Endothelial cell of umbilical vein (primary cell): ENCODE results near the gene COG4. TPM values are rescaled to one million over a fixed set of nuclear protein-coding genes. Genes with fewer than 3 reads are reported as not detected.

Source experiments
- BruUV-seq: library from RNA; stranded (reverse); fragments of 400-500 nt; replicated peaks from 2 replicates; lab custom pipeline; 2021; lab: Mats Ljungman, UMichigan
- CTCF ChIA-PET: fragments of 300-600, 350-600 bp; sonication (Branson Sonifier 250); formaldehyde crosslinking; loops from one replicate; lab custom pipeline; 2021; ENCODE audit warnings: antibody characterized with exemption, inconsistent platforms; lab: Charles Lee
- POLR2A ChIA-PET: fragments of 300-600, 350-600 bp; sonication (Branson Sonifier 250); formaldehyde crosslinking; loops from one replicate; lab custom pipeline; 2021; ENCODE audit warnings: antibody characterized with exemption, inconsistent platforms; lab: Charles Lee
- DNase-seq: peaks from one replicate; pipeline ENCODE4 v3.0.0-alpha.2; 2011; ENCODE audit warnings: low read depth, low spot score
- FAIRE-seq: peaks from 2 replicates; lab custom pipeline; 2011; peaks lifted over from hg19 to GRCh38; lab: Jason Lieb, UNC
- H2AFZ ChIP-seq: 2 replicates; pipeline ENCODE4 v1.6.0; 2012; ENCODE audit warnings: low read depth, low read length, control low read depth, inconsistent platforms
- H3K27ac ChIP-seq: 2 replicates; pipeline ENCODE4 v1.5.1; 2011; ENCODE audit warnings: low read depth, mild to moderate bottlenecking, control low read depth, low read length, moderate library complexity; ENCODE audit not compliant: insufficient read depth
- H3K27me3 ChIP-seq, 2 experiments: 2 replicates each; pipeline versions ENCODE4 v1.6.0 to v1.6.1; 2011; ENCODE audit warnings: low read length in 2 of 2, mixed read lengths in 1 of 2; ENCODE audit not compliant: control insufficient read depth in 2 of 2, insufficient read depth in 2 of 2
- H3K36me3 ChIP-seq, 2 experiments: 2 replicates in 1 of 2; 3 replicates in 1 of 2; pipeline ENCODE4 v1.5.1; 2011; ENCODE audit warnings: low read length in 2 of 2, mild to moderate bottlenecking in 1 of 2, moderate library complexity in 1 of 2; ENCODE audit not compliant: control insufficient read depth in 2 of 2, insufficient read depth in 2 of 2; ENCODE audit errors: extremely low read depth in 1 of 2
- H3K4me1 ChIP-seq: 3 replicates; pipeline ENCODE4 v1.5.1; 2011; ENCODE audit warnings: mild to moderate bottlenecking, low read length; ENCODE audit not compliant: control insufficient read depth, insufficient read depth; ENCODE audit errors: extremely low read depth
- H3K4me2 ChIP-seq: 2 replicates; pipeline ENCODE4 v1.6.1; 2011; ENCODE audit warnings: low read length, control low read depth, mixed read lengths; ENCODE audit not compliant: insufficient read depth
- H3K4me3 ChIP-seq, 3 experiments: fragments of 200-600 bp in 1 of 3; sonication (generic), shearing (Covaris generic) in 1 of 3; replicated peaks in 1 of 3; 2 replicates each; pipeline ENCODE4 v1.5.1; 2011 to 2016; ENCODE audit warnings: control low read depth in 3 of 3, low read length in 3 of 3, mild to moderate bottlenecking in 2 of 3, inconsistent platforms in 1 of 3, low read depth in 1 of 3, moderate library complexity in 1 of 3; ENCODE audit not compliant: insufficient read depth in 1 of 3
- H3K79me2 ChIP-seq: 2 replicates; pipeline ENCODE4 v1.6.0; 2012; ENCODE audit warnings: low read length, inconsistent platforms; ENCODE audit not compliant: control insufficient read depth, insufficient read depth
- H3K9ac ChIP-seq: replicated peaks from 2 replicates; pipeline ENCODE3; 2011; ENCODE audit warnings: low read length, control low read depth; ENCODE audit not compliant: insufficient read depth; ENCODE audit errors: extremely low read depth
- H3K9me1 ChIP-seq: replicated peaks from 3 replicates; pipeline ENCODE4 v1.6.0; 2011; ENCODE audit warnings: mild to moderate bottlenecking, low read length; ENCODE audit not compliant: control insufficient read depth, insufficient read depth; ENCODE audit errors: extremely low read depth
- H3K9me3 ChIP-seq: replicated peaks from 2 replicates; pipeline ENCODE4 v1.5.1; 2012; ENCODE audit warnings: low read length, inconsistent platforms; ENCODE audit not compliant: control insufficient read depth, insufficient read depth
- H4K20me1 ChIP-seq: replicated peaks from 2 replicates; pipeline ENCODE3; 2011; ENCODE audit warnings: mild to moderate bottlenecking, low read length; ENCODE audit not compliant: control insufficient read depth, insufficient read depth; ENCODE audit errors: extremely low read depth
- EZH2 ChIP-seq: IDR thresholded peaks from 2 replicates; pipeline ENCODE4 v1.6.1; 2012; ENCODE audit warnings: borderline replicate concordance, low read depth, mild to moderate bottlenecking, moderate library complexity, low read length, inconsistent platforms; ENCODE audit not compliant: severe bottlenecking
- FOS ChIP-seq: IDR thresholded peaks from 2 replicates; pipeline ENCODE4 v1.6.1; 2011; ENCODE audit warnings: mild to moderate bottlenecking, low read length, moderate library complexity, borderline replicate concordance; ENCODE audit not compliant: insufficient read depth
- GATA2 ChIP-seq: IDR thresholded peaks from 2 replicates; pipeline ENCODE4 v1.7.0; 2011; ENCODE audit warnings: low read depth, mild to moderate bottlenecking, moderate library complexity, mixed read lengths, low read length; ENCODE audit not compliant: insufficient read length, insufficient read depth
- JUN ChIP-seq: IDR thresholded peaks from 2 replicates; pipeline ENCODE4 v1.6.1; 2011; ENCODE audit warnings: borderline replicate concordance, low read depth; ENCODE audit not compliant: insufficient read length, insufficient read depth
- MAX ChIP-seq: IDR thresholded peaks from 2 replicates; pipeline ENCODE4 v1.6.1; 2011; ENCODE audit not compliant: insufficient read depth, insufficient read length
- MYC ChIP-seq: IDR thresholded peaks from one replicate; pipeline ENCODE4 v1.6.1; 2011; ENCODE audit warnings: mild to moderate bottlenecking, low read depth, low read length
- POLR2A ChIP-seq: IDR thresholded peaks from 2 replicates; pipeline ENCODE4 v1.6.1; 2012; ENCODE audit warnings: low read depth, mild to moderate bottlenecking, control low read depth, low read length
- POLR2AphosphoS5 ChIP-seq: IDR thresholded peaks from 2 replicates; pipeline ENCODE4 v1.6.1; 2012; ENCODE audit warnings: low read depth, mild to moderate bottlenecking, control low read depth, low read length, moderate library complexity; ENCODE audit not compliant: insufficient read depth
- dilution Hi-C: fragments of 300-500 bp; cut with MboI; formaldehyde crosslinking; loops from one replicate; pipeline ENCODE4 v1.15.0; 2019; ENCODE audit warnings: low sequenced_read_pairs; ENCODE audit not compliant: extremely low pct_ligation_motif_present
- intact Hi-C: fragments of 100-400 bp; cut with micrococcal nuclease; formaldehyde crosslinking; loops from one replicate; pipeline ENCODE4 v1.10.0; 2022
- polyA plus RNA-seq, 4 experiments: library from polyadenylated mRNA; depleted of rRNA in 3 of 4; stranded (reverse) in 3 of 4; unstranded in 1 of 4; fragments of >200 nt; gene quantifications; 2 replicates each; pipeline versions ENCODE4 v1.2.1 to v1.2.3, GENCODE V29; 2011 to 2012; ENCODE audit warnings: missing spikeins in 1 of 4
- total RNA-seq: library from RNA; stranded (reverse); gene quantifications from 2 replicates; pipeline ENCODE4 v1.2.3, GENCODE V29; 2021
- TF ChIP-seq, protein P1 (sequence below), 2 donors: IDR thresholded peaks; 1 replicate in 1 of 2; 2 replicates in 1 of 2; pipeline ENCODE4 v1.5.1; 2011; ENCODE audit warnings: low read length in 2 of 2, mild to moderate bottlenecking in 2 of 2, moderate library complexity in 2 of 2, control low read depth in 1 of 2, inconsistent platforms in 1 of 2, low read depth in 1 of 2; ENCODE audit not compliant: insufficient read depth in 1 of 2; ENCODE audit errors: extremely low read depth in 1 of 2

COG4 gene
- total and polyA plus RNA-seq, 2 donors (not counting 3 experiments of a cell fraction or from before 2014, with no cell fraction given): 53.7 to 61.2 TPM

DNA sequence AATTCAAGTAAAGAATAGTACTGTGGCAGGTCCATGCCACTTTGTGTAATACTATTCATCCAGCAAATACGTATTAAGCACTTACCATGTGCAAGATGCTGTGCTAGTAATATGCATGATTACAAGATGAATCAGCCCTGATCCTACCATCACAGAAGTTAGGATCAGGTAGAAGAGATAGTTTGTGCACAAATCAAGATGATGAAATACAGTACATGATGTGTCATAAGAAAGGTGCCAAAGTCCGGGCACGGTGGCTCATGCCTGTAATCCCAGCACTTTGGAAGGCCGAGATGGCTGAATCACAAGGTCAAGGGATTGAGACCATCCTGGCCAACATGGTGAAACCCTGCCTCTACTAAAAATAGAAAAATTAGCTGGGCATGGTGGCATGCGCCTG lies 10.9 kb downstream of the COG4 start:
- dilution Hi-C loops: no loop called here

More for the DNA sequence above, 10.9 kb downstream of the COG4 start:
- no peak for DNase-seq
- BruUV-seq: no TSS peak
- TF ChIP-seq EZH2 (no peak), POLR2A (no peak), FOS (no peak), GATA2 (no peak), MAX (no peak), POLR2AphosphoS5 (no peak), MYC (no peak), JUN (no peak)
- TF ChIP-seq, protein P1, sequence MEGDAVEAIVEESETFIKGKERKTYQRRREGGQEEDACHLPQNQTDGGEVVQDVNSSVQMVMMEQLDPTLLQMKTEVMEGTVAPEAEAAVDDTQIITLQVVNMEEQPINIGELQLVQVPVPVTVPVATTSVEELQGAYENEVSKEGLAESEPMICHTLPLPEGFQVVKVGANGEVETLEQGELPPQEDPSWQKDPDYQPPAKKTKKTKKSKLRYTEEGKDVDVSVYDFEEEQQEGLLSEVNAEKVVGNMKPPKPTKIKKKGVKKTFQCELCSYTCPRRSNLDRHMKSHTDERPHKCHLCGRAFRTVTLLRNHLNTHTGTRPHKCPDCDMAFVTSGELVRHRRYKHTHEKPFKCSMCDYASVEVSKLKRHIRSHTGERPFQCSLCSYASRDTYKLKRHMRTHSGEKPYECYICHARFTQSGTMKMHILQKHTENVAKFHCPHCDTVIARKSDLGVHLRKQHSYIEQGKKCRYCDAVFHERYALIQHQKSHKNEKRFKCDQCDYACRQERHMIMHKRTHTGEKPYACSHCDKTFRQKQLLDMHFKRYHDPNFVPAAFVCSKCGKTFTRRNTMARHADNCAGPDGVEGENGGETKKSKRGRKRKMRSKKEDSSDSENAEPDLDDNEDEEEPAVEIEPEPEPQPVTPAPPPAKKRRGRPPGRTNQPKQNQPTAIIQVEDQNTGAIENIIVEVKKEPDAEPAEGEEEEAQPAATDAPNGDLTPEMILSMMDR (IDR thresholded peaks at IDR 0.05; ENCODE audit: extremely low read depth in 1 of 2, insufficient read depth in 1 of 2, low read depth in 1 of 2, low read length in 2 of 2): no peak
- Histone ChIP-seq H4K20me1 (no peaks in the 10 kb centered on the region), H3K9ac (no peak overlapping the region), H3K4me2 (no peak overlapping the region), H3K27me3 (no peaks in the 10 kb centered on the region), H3K4me1 (peaks cover 10% of the 10 kb centered on the region), H3K4me3 (no peak overlapping the region), H3K79me2 (no peaks in the 10 kb centered on the region), H3K27ac (no peak overlapping the region), H2AFZ (no peak overlapping the region), H3K9me3 (no peaks in the 10 kb centered on the region), H3K9me1 (no peaks in the 10 kb centered on the region), H3K36me3 (peaks cover 22 to 25% of the 10 kb centered on the region in 2 experiments)
- CTCF ChIA-PET: no interaction called here
- intact Hi-C loops: no loop called here
- POLR2A ChIA-PET: no interaction called here
- FAIRE-seq: no peak
